ENCODE results near the gene CAPN12.

DNA sequence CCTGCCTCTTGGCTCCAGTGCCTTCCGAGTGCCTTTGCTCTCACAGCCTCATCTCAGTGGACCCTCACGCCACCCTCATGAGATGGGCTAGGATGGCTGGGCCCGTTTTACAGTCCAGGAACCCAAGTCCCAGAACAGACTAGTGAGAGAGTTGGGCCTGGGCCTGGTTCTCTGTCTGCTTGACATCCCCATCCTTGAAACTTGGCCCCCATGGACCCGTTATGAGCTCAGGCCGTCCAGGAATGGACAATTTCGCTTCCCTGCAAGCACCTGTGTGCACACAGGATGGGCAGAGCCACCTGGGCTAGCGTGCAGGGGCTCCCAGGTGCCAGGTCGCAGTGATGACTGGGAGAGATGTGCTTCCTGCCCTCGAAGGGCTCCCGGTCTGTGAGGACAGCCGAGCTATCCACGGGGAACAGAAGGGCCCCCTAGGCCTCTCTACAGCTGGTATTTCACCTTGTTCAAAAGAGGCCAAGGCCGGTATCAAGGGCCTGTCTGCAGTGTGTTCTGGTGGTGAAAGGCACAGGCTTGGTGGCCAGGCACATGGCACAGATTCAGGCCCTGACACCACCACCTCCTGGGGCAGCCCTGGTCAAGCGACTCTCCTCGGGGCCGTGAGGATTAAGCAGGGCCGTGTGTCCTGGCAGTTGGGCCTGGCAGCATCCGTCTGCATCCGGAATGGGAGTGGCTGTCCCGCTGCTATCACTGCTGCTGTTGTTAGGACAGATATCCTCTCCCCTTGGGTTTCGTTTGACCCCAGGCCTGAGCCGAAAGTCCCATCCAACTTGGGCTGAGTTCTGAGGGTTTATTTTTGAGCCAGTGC lies 38.9 kb downstream of the CAPN12 start:
- TF ChIP-seq POLR2A (IDR thresholded peaks at IDR 0.05; ENCODE audit: low read length) (no peak), GATA1 (IDR thresholded peaks at IDR 0.05; ENCODE audit: low read depth, low read length) (no peak)
